PC-9 (cell line): ENCODE data around the gene NPW. TPM values are rescaled to one million over a fixed set of nuclear protein-coding genes. Genes with fewer than 3 reads are reported as not detected.

Experiments used
- BruUV-seq: library from RNA; stranded (reverse); fragments of 400-500 nt; replicated peaks from 2 replicates; lab custom pipeline; 2021; lab: Mats Ljungman, UMichigan
- CTCF ChIA-PET: fragments of 300-600 bp; sonication (Branson Sonifier 250); formaldehyde crosslinking; loops from one replicate; lab custom pipeline; 2022; ENCODE audit warnings: antibody characterized with exemption; lab: Charles Lee
- POLR2A ChIA-PET: fragments of 300-600 bp; sonication (Branson Sonifier 250); formaldehyde crosslinking; loops from one replicate; lab custom pipeline; 2022; ENCODE audit warnings: antibody characterized with exemption; ENCODE audit not compliant: unreplicated experiment; lab: Charles Lee
- DNase-seq, 2 experiments: peaks; one replicate each; pipeline versions ENCODE4 v3.0.0 to v3.0.0-alpha.2; 2015 to 2022; ENCODE audit warnings: mixed read lengths in 1 of 2
- H2AFZ ChIP-seq: fragments of 200-600 bp; sonication (generic); 2 replicates; pipeline ENCODE4 v1.8.1; 2017; ENCODE audit warnings: antibody characterized with exemption
- H3F3A ChIP-seq: fragments of 200-600 bp; sonication (generic); 2 replicates; pipeline ENCODE4 v1.8.1; 2017; ENCODE audit warnings: antibody characterized with exemption, mild to moderate bottlenecking, low read depth; ENCODE audit not compliant: insufficient read depth
- H3K27ac ChIP-seq: fragments of 200-600 bp; sonication (generic); 2 replicates; pipeline ENCODE4 v1.6.1; 2016; ENCODE audit warnings: mixed run types
- H3K27me3 ChIP-seq: fragments of 200-600 bp; sonication (generic); 2 replicates; pipeline ENCODE4 v1.6.1; 2016; ENCODE audit warnings: low read depth, mixed run types; ENCODE audit not compliant: insufficient read depth
- H3K36me3 ChIP-seq: fragments of 200-600 bp; sonication (generic); 2 replicates; pipeline ENCODE4 v1.6.1; 2016; ENCODE audit warnings: low read depth, mixed run types
- H3K4me1 ChIP-seq: fragments of 200-600 bp; sonication (generic); replicated peaks from 2 replicates; pipeline ENCODE4 v1.6.1; 2016; ENCODE audit warnings: mixed run types; ENCODE audit not compliant: insufficient read depth
- H3K4me2 ChIP-seq: fragments of 200-600 bp; sonication (generic); 2 replicates; pipeline ENCODE4 v1.6.1; 2017; ENCODE audit warnings: mixed run types
- H3K4me3 ChIP-seq: fragments of 200-600 bp; sonication (generic); 2 replicates; pipeline ENCODE4 v1.6.1; 2016; ENCODE audit warnings: mixed run types
- H3K79me2 ChIP-seq: fragments of 200-600 bp; sonication (generic); 2 replicates; pipeline ENCODE4 v1.6.1; 2017; ENCODE audit warnings: low read depth, mixed run types
- H3K9me2 ChIP-seq: fragments of 200-600 bp; sonication (generic); 2 replicates; pipeline ENCODE4 v1.8.1; 2017; ENCODE audit warnings: mild to moderate bottlenecking; ENCODE audit not compliant: insufficient read depth
- H3K9me3 ChIP-seq: fragments of 200-600 bp; sonication (generic); 2 replicates; pipeline ENCODE4 v1.8.1; 2016; ENCODE audit warnings: low read depth; ENCODE audit not compliant: insufficient read depth
- H4K20me1 ChIP-seq: fragments of 200-600 bp; sonication (generic); 2 replicates; pipeline ENCODE4 v1.8.1; 2017; ENCODE audit not compliant: insufficient read depth
- EZH2 ChIP-seq: fragments of 200-600 bp; sonication (generic); IDR thresholded peaks from 2 replicates; pipeline ENCODE4 v1.8.0; 2017; ENCODE audit warnings: antibody characterized with exemption, low read depth
- intact Hi-C: fragments of 100-400 bp; cut with micrococcal nuclease; formaldehyde crosslinking; loops from one replicate; pipeline ENCODE4 v1.10.0; 2022; ENCODE audit not compliant: unreplicated experiment
- total RNA-seq: library from RNA; stranded (reverse); gene quantifications from 2 replicates; pipeline ENCODE4 v1.2.3, GENCODE V29; 2021
- TF ChIP-seq, protein P1 (sequence below): fragments of 200-600 bp; sonication (generic); conservative IDR thresholded peaks from 2 replicates; pipeline ENCODE4 v1.6.1; 2017; ENCODE audit warnings: mixed run types, antibody characterized with exemption, mild to moderate bottlenecking, moderate library complexity

NPW gene
- total RNA-seq, 1 experiment from 2014 or later, result 4.0 TPM

DNA sequence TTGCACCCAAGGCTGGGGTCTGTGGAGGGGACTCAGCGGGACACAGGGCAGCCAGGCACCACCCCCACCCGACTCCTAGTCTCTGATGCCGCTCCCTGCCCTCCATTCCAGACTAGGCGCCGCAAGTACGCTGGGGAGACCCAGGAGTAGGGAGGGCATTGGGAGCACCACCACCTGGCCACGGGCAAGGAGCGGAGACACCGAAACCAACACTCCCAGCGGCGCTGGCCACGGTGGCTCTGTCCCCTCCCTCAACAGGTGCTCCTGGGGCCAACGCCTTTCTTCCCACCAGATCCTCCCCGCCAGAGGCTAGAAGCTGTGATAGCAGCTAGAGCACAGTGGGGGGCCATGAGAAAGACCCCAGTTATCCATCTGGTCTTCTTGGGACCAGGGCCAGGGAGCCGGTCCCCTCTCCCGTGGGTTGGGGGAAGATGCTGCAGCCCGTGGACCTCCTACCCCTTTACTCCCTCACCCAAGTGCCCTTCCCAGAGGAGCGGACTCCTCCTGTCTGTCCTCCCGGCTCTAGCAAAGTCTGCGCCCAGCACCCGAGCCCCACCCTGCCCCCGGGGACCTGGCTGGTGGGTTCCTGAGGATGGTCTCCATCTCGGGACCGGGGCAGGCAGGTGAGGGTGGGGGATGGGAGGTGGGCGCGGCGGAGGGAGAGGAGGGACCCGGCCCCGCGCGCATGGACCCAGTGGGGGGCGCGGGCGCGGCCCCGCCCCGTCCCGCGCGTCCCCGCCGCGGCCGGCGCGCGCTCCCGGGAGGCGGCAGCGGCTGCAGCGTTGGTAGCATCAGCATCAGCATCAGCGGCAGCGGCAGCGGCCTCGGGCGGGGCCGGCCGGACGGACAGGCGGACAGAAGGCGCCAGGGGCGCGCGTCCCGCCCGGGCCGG lies 30.1 kb upstream of the NPW start, which contains the start of gene SYNGR3:
Gene SYNGR3, plus strand, starts transcription at position 762 of the 892 bp plus-strand sequence. CDS start 133 bp downstream, outside the sequence.
- H3K27ac ChIP-seq, result no peak within 1 kb of the TSS
- H3K4me2 ChIP-seq, result peak within 1 kb of the TSS; percentile 81
- no peaks in the 10 kb centered on the region for H3K9me3 ChIP-seq
- H3K36me3 ChIP-seq, result no peaks in the 10 kb centered on the region; the same call in 1 of the 2 replicates
- intact Hi-C loops, result no loop called here
- peaks cover 63% of the 10 kb centered on the region for H3F3A ChIP-seq
- TF ChIP-seq EZH2, result no peak
- TF ChIP-seq, protein P1, sequence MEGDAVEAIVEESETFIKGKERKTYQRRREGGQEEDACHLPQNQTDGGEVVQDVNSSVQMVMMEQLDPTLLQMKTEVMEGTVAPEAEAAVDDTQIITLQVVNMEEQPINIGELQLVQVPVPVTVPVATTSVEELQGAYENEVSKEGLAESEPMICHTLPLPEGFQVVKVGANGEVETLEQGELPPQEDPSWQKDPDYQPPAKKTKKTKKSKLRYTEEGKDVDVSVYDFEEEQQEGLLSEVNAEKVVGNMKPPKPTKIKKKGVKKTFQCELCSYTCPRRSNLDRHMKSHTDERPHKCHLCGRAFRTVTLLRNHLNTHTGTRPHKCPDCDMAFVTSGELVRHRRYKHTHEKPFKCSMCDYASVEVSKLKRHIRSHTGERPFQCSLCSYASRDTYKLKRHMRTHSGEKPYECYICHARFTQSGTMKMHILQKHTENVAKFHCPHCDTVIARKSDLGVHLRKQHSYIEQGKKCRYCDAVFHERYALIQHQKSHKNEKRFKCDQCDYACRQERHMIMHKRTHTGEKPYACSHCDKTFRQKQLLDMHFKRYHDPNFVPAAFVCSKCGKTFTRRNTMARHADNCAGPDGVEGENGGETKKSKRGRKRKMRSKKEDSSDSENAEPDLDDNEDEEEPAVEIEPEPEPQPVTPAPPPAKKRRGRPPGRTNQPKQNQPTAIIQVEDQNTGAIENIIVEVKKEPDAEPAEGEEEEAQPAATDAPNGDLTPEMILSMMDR, result no peak
- peak within 1 kb of the TSS; percentile 65; the same call in 1 of the 2 replicates for H2AFZ ChIP-seq
- CTCF ChIA-PET, result no interaction called here
- H3K27me3 ChIP-seq, result no peaks in the 10 kb centered on the region
- peaks cover 39% of the 10 kb centered on the region for H3K4me1 ChIP-seq
- no peaks in the 10 kb centered on the region for H4K20me1 ChIP-seq
- no peaks in the 10 kb centered on the region for H3K9me2 ChIP-seq
- no TSS peak for BruUV-seq
- peak within 1 kb of the TSS; percentile 45 for H3K4me3 ChIP-seq
- POLR2A ChIA-PET, result no interaction called here
- DNase-seq, result no peak
- peaks cover 15% of the 10 kb centered on the region for H3K79me2 ChIP-seq

DNA sequence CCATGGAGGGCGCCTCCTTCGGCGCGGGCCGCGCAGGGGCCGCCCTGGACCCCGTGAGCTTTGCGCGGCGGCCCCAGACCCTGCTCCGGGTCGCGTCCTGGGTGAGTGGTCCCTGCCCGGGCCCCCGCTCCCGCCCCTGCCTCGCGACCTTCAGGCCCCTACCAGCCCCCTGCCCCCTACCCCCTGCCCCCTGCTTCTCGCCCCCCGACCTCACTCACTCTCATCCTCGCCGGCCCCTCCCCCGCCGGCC lies 29.6 kb upstream of the NPW start:
- CTCF ChIA-PET, result no interaction called here
- DNase-seq, result no peak
- no peaks in the 10 kb centered on the region; the same call in 1 of the 2 replicates for H3K36me3 ChIP-seq
- H3K4me2 ChIP-seq, result peak overlapping the region; percentile 81
- H3K4me3 ChIP-seq, result peak overlapping the region; percentile 45; the same call in 1 of the 2 replicates
- H3K9me3 ChIP-seq, result no peaks in the 10 kb centered on the region
- no peaks in the 10 kb centered on the region for H3K9me2 ChIP-seq
- TF ChIP-seq EZH2, result no peak
- TF ChIP-seq, protein P1, result no peak
- no peaks in the 10 kb centered on the region for H3K27me3 ChIP-seq
- POLR2A ChIA-PET, result no interaction called here
- peaks cover 37% of the 10 kb centered on the region for H3K4me1 ChIP-seq
- H3K27ac ChIP-seq, result no peak overlapping the region
- H3K79me2 ChIP-seq, result peaks cover 9% of the 10 kb centered on the region
- no peak overlapping the region for H2AFZ ChIP-seq
- H4K20me1 ChIP-seq, result no peaks in the 10 kb centered on the region
- peaks cover 60% of the 10 kb centered on the region for H3F3A ChIP-seq
- no TSS peak for BruUV-seq
- intact Hi-C loops, result no loop called here

DNA sequence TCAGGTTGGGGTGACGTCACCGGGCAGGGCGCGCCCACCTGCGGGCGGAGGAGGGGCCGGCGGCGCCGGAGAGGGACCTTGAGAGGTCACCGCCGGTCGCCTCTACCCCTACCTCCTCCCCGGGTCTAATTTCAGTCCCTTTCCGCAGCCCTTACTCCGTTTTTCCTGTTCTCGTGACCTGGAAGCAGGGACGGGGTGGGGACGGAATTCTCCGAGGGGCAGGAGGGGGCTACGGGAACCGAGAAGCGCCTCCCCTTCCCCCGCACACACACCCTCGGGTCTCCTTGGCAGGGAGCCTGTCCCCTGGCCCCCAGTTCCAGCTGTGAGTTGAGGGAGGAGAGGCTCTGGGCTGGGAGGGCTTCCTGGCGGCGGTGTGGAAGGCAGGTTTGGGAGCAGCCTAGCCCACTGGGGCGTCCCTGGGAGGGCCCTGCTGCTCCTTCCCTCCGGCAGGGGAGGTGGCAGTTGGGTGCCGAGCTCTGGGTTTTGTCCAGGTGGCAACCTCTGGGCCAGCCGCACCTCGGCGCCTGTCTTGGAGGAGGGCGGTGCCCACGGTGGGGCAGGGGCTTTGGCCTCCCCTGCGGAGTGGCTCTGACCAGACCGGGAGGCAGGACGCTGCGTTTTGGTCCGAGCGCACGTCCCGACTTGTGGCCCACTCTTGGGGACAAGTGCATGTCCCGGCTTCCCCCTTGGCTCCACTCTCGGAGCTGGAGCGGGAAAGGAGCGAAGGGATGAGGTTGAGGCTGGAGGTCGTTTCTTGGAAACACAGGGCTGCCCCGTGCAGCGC lies 29.0 kb upstream of the NPW start:
- TF ChIP-seq EZH2, result no peak
- TF ChIP-seq, protein P1, result no peak
- Histone ChIP-seq H3K9me2 (no peaks in the 10 kb centered on the region), H3K27ac (no peak overlapping the region), H4K20me1 (no peaks in the 10 kb centered on the region), H3F3A (peaks cover 61% of the 10 kb centered on the region), H3K4me2 (peak overlapping the region; percentile 81), H2AFZ (peak overlapping the region; percentile 65; the same call in 1 of the 2 replicates), H3K27me3 (no peaks in the 10 kb centered on the region), H3K4me1 (peaks cover 32% of the 10 kb centered on the region), H3K36me3 (no peaks in the 10 kb centered on the region; the same call in 1 of the 2 replicates), H3K9me3 (no peaks in the 10 kb centered on the region), H3K4me3 (peak overlapping the region; percentile 45), H3K79me2 (peaks cover 4% of the 10 kb centered on the region)
- ChIA-PET POLR2A (no interaction called here), CTCF (no interaction called here)
- TSS peak; percentile 17 for BruUV-seq
- intact Hi-C loops, result no loop called here
- DNase-seq, result no peak
